Right forelimb (tissue), 1 donor: ENCODE results near the gene ACAN.

ENCODE experiments used
- DNase-seq: peaks from one replicate; pipeline ENCODE4 v3.0.0-alpha.2; 2018

The ACAN gene

DNA sequence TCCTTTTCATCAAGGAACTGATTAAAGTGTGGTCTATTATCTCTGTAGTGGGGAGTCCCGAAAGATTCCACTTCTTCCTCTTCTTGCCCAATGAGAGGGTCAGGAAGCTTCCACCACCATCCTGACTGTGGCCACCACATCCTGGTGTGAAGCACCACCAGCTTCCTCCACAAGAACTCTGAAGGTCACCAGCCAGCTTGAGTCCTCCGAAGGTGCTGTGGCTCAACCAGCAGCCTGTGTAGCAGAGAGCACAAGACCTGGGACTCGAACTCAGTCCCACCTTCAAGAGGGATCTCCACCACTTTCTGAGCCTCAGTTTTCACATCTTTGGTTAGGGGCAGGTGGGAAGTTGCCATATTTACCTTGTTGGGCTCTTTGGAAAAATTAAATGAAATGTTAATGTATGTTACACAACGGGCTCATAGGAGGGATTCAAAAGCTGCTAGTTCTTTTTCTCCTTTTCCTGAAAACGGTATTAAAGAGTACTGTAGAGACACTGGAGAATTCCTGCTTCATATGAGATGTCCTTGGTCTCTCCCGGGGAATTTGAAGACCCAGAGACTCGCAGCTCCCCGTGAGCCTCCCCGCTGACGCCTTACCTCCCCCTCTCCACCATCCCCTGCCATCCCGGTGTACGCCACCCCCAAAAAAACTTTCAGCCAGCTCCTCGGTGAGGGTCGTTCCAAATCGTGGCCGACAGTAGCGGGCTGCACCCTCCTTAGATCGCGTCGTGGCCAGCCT, 816 bp upstream of the ACAN start:
- no peak for DNase-seq

DNA sequence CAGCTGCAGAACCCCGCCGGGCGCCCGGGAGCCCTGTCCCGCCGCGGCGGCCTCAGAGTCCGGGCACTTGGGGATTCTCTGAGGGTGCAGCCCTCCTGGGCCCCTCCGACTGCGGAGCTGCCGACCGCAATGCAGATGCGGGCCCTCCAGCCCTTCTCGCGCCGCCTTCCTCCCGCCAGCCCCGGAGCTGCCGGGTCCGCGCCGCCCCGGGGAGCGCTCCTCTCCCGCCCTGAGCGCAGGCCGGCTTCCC, 320 bp upstream of the ACAN start:
- DNase-seq, result no peak

DNA sequence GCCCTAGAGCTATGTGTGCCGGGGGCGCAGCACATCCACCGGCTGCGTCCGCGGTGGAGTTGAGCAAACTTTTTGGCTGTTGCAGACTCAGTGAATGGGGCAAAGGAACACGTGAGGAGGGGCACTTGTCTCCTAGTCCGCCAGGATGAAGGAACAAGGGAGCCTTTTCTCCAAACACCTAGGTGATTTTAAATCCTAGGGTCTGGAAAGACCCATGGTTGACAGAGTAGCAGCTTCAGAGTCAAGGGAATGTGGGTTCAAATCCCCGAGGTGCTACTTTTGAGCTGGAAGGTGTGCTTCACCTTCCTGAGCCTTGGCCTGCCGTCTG, 648 bp downstream of the ACAN start:
- DNase-seq, result no peak

DNA sequence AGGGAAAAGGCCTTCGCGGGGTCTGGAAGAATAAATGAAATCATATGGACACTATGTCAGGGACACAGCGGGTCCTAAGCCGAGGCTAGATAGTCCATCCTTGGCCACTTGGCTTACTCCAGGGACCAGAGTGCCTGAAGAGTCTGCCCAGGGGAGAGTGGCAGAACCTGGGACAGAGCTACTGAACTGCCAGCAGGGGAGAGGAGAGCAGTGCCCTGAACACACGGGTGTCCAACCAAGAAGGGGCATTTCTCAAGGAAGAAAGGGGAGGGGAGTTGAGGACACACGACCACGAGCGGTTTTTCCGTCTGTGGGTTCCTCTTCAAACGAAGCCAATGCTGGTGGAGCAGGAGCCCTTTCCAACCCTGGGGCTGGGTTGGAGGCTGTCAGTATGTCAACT, 1.0 kb downstream of the ACAN start:
- no peak for DNase-seq

DNA sequence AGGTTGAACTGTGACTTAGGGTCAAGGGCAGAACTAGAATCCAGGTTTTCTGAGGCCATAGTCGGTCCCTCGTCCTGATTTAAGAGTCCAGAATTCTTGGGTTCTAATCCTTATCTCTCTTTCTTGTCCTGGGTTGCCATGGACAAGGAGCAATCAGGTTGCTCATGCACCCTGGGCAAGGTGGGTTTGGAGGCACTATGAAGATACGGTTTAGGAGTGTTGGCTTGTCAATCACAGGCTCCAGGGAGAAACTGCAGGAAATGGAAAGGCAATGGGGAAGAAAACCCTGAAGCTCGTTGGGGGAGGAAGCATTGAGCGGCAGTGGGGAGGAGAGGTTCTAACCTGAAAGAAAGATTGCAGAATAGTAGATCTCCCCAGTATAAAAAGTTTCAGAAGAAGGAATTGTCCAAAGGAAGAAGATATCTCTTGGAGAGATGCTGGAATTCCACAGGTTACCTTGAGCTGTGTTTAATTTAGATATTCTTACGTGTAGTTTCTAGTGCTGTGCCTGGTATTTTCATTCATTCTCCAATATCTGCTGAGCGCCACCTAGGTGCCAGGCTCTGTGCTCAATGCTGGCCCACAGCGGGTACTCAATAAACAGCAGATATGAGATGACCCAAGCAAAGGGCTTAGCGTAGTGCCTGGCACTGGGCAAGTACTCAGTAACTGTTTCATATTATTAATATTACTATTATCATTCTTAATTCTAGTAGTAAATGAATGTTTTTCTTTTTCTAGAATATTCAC, 2.0 kb downstream of the ACAN start:
- no peak for DNase-seq

DNA sequence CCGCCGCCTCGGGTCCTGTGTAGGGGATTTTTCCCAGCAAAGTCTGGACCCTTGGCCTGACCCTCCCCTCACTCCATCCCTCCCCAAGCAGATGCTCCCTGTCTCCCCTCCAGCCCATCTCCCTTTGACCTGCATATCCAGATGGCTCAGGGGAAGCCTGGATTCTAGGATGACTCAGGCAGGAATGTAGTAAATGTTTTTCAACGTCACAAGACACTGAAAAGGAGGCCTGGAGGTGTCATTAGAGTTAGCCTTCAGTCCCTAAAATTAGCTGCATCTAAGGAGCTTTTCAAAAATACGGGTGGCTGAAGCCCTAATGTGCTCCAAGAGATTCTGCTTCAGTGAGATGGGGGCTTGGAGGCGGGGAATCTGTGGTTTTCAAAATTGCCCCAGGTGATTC, 7.2 kb downstream of the ACAN start:
- DNase-seq, result no peak

DNA sequence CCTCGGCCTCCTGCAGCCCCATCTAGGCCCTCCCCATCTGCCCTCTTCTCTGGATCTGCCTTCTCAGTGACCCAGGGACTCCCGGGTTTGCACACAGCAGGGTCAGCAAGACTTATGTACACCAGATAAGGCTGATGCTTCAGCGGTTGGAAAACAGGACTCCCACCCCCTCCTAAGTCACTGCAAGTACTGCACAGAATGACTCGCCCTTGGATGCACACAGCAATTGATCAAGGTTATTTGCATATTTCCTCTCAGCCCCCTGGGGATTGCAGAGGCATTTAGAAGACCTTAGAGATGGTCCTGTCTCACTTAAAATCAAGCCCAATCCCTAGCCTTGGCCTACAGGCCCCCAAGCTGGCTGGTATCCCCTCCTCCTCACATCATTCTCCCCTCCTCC, 8.9 kb downstream of the ACAN start:
- no peak for DNase-seq

DNA sequence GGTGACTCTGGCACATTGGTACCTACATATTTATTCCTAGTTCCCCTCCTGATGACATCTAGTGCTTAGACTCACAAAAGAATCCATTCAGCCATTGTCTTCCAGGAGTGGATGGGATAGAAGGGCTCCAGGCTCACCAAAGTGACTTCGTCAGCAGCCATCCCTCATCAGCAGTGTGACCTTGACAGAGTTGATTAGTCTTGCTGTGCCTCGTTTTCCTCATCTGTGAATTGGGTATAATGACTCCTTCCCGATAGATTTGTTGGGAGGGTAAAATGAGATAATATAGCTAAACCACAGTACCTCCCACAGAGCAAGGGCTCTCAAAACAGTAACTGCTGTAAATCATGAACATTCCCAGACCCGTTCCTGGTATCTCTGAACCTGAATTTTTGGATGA, 10.7 kb downstream of the ACAN start:
- DNase-seq, result no peak

DNA sequence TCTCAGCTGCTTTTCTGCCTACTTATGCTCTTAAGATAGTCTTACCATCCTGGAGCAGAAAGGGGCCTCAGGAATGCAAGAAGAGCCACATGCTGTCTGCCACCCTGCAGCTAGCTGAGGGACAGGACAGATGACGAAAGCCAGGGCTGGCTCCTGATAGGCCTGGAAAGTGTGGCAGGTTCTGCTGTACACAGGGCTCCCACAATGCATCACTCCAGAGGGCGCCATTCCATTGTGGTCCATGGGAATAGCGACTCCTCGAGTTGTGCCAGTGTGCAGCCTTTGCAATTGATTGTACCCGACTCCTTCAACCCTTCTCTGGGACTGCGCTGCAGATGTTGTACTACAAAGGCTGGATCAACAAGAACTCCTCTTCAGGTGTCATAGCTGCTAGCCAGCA, 11.2 kb downstream of the ACAN start:
- no peak for DNase-seq

DNA sequence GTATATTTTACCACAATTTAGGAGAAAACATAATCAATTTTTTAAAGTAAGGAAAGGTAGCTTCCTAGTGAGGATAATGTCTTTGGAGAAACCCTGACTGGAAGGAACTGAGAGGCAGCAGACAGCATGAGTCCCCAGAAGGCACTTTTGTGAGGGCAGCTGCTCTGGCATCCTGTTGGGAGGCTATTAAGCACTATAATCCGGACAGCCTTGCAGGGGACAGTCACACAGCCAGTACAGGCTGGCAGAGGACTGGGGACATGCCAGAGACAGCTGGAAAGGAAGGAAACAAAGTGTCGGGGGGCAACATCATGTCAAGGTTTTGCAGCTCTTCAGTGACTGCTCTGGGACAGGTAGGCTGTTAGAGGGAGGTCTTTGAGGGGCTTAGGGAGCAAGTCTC, 15.7 kb downstream of the ACAN start:
- DNase-seq, result no peak

DNA sequence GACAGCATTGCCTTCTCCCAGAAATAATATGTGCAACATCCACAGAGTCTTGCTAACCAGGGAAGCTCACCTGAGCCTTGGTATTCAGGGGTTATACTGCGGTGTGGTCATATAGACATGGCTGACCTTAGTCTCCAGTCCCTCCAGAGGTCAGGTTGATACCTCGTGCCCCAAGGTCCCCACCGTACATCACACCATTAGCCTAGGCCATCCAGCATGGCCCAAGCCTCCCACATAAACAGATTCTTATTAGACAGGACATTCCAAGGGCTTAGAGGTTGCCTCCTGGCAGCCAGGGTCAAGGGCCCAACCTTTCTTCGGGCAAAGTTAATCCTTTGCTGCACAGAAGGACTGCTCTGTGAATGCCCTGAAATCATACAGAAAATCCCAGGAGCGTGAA, 18.8 kb downstream of the ACAN start:
- no peak for DNase-seq

DNA sequence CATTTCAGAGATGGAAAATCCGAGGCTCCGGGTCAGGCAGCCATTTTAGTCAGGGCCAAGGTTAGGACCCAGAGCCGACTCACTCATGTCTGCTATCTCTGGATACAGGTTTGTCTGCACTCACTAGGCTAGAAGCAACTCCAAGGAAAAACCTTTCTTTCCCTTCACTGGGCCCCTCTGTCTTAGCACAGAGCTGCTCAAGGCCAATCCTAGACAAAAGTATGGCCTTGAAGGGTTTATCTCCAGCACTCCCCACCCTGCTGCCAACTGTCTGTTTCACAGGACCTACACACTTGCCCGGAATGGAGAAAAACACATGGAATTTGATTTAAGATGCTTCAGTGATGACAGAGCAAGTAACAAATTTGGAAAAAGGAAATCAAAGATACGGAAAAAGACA, 25.6 kb downstream of the ACAN start:
- DNase-seq, result no peak

DNA sequence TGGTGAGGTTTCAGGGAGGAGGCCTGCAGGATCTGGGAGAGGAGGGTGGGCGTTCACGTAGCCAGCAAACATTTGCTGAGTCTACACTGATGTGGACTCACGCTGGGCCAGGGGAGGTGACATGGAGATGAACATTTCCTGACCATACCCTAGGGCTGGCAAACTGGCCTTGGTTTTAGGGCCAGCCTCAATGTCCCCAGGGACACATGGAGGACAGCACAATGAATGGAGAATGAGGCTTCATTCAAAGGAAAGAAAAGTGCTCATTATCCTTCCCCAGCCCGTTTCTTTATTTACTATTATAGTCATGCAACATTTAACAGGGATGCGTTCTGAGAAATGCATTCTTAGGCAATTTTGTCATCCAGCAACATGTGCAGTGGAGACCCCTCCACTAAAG, 26.8 kb downstream of the ACAN start:
- no peak for DNase-seq

DNA sequence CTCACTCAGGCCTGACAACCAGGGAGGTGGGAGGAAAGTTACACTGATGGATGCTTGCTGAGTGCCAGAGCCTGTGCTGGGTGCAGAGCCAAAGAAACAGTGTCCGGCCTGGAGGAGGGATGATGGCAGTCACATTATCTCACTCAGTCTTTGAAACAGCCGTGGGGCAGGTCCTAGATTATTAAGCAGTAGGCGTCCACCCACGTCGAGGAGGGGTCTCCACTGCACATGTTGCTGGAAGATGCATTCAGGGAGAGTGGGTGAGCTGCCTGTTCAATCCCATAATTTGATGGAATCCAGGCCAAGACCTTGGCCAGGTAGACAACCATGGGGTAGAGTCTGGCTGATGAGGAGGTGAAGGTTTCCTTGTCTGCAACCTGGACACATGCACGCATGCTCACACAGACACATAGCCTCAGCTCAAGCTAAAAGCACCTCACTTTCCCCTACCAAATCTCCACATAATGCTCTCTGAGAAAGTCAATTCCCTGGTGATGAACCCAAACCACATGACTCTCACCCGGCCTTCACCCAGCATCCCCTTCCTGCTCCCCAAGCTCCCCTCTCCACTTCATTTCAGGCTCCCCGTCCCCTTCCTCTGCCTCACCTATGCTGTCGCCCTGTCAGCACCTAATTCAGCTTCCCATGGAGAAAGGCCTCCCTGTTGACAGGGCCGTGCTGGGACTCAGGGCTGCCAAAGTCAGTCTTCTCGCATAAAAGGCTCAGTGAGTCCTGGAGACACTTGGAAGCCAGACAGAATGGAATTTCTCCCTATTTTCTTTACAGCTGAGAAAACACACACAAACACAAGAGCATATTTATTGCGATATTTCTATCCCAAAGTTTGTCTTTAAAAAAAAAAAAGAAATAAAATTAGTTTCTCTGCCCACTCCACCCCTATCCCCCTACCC, 29.8 kb downstream of the ACAN start:
- DNase-seq, result no peak

DNA sequence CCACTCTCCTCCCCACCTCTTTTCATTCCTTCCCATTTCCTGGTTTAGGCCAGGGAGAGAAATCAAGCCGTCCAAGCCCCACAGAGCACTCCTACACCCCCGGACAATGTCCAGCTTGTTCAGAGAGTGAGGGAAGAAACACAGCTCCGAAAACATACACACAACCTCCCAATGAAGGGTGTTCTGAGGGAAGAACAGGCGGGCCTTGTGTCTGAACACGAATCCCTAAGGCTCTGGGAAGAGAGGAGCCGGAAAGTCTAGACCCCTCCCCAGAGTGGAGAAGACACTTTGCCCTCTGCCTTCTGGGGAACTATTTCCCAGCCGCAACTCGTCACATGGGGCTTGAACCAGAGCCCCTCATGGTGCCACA, 30.5 kb downstream of the ACAN start:
- peak; percentile 53 for DNase-seq

DNA sequence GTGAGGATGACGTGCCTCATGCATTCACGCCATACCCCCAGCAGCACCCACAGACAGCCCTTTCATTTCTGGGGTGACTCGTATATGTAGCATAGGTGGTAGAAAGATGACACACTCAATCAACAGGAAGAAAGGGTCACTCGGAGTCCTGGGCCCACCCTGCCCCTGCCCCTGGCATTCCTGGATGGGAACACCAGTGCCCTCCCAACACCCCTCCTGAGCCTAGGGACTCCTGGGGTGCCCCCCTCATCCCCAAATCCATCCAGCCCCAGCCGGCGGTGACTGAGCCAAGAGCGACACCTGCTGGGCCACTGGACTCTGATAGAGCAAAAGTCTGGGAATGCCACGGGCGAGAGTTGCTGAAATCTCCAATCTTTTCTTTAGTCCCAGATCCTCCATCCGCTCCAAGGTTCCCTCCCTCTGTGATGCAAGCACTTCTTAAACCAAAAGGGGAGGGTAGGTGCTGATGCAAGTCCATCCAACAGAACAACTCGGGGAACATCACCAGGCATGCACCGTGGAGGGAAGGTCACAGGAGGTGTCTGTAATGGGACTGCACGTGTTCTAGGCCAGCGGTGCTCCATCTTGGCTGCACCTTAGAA, 31.1 kb downstream of the ACAN start:
- DNase-seq, result peak; percentile 73

DNA sequence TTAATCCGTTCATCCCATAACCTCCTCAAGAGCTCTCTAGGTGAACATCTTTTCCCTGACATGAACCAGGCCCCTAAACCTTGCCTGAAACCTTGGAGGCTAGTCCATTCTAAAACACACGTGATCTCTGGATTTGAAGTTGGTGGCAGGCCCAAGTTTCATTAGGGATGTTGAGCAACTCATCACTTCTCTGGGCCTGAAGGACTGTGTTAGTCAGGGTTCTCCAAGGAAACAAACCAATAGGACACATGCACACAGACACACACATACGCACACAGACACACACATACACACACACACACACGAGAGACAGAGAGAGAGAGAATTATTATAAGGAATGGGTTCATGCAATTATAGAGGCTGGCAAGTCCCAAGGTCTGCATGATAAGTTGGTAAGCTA, 31.9 kb downstream of the ACAN start:
- DNase-seq, result no peak

DNA sequence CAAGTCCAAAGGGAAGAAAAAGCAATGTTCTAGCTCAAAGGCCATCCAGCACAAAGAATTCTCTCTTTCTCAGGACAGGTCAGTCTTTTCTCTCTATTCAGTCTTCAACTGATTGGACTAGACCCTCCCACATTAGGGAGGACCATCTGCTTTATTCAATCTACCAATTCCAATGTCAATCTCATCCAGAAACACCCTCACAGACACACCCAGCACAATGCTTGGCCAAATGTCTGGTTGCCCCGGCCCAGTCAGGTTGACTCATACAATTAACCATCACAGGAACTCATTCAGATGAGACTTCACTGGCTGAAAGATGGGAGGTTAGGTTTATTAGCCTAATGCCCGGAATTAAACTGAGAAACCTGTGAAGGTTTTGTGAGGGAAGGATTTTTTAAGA, 32.4 kb downstream of the ACAN start:
- no peak for DNase-seq

DNA sequence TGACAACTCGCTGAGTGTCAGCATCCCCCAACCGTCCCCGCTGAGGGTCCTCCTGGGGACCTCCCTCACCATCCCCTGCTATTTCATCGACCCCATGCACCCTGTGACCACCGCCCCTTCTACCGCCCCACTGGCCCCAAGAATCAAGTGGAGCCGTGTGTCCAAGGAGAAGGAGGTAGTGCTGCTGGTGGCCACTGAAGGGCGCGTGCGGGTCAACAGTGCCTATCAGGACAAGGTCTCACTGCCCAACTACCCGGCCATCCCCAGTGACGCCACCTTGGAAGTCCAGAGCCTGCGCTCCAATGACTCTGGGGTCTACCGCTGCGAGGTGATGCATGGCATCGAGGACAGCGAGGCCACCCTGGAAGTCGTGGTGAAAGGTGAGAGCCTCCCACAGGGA, 35.4 kb downstream of the ACAN start:
- no peak for DNase-seq

DNA sequence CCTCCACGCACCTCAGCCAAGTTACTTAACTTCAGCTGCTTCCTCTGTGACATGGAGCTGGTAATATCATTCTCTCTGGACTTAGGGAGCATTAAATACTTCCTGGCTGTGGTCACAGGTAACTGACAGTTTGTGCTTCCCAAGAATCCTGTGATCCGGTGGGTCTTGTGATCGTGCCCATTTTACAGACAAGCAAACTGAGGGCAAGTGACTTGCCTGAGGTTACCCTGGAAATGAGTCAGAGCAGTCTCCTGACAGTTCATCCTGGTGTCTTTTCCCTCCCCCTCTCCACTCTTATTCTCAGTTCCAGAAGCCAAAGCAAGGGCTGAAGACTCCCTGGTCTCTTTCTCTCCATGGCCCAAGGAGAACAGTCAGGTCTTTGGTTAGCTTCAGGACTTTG, 35.9 kb downstream of the ACAN start:
- no peak for DNase-seq

DNA sequence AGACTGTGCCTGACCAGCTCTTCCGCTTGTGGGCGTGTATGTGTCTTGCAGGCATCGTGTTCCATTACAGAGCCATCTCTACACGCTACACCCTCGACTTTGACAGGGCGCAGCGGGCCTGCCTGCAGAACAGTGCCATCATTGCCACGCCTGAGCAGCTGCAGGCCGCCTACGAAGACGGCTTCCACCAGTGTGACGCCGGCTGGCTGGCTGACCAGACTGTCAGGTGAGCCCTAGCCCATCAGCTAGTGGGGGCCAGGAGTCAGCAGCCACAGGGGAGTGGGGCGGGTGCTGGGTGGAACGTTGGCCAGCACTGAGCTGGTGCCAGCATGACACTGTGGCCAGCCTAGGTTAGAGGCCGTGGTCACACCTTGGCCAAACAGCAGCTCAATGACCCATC, 36.7 kb downstream of the ACAN start:
- DNase-seq, result no peak

DNA sequence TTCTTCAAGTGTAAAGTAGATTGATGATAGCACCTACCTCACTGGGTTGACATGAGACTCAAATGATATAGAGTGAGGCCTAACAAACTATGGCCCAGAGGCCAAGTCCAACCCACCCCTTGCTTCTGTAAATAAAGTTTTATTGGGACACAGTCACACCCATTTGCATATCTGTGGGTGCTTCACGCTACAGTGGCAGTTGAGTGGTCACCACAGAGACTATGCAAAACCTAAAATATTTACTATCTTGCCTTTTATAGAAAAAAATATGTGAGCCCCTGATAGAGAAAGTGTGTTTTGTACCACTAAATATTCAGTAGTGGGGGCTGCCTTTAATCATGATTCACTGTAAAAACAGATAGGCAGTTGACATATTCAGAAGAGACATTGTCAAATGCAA, 38.0 kb downstream of the ACAN start:
- DNase-seq, result no peak

DNA sequence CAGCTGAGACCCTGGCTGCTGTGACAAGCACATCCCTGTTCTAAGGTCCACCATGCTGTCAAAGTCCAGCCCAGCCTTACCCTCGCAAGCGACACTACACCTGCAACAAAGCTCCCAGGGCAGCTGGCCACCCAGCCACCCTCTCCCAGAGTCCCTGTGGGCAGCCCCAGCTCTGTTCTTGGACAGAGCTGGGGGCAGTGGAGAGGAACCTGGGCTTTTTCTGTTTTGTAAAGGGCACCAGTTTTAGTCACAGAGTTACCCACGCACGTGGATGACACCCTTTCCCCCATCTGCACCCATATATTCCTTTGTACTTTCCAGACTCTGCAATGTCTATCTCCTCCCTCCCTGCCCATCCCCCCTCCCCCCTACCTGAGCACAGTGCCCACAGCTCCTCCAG, 38.9 kb downstream of the ACAN start:
- DNase-seq, result no peak

DNA sequence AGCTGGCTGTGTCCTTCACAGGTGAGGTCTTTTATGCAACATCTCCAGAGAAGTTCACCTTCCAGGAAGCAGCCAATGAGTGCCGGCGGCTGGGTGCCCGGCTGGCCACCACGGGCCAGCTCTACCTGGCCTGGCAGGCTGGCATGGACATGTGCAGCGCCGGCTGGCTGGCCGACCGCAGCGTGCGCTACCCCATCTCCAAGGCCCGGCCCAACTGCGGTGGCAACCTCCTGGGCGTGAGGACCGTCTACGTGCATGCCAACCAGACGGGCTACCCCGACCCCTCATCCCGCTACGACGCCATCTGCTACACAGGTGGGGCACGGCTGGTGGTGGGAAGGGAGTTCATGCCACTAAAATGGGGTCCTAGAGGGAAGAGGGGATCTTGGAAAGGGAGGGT, 40.1 kb downstream of the ACAN start:
- no peak for DNase-seq
